Measurements from ENCODE around the gene CRACR2A.

- TF ChIP-seq CTCF (IDR thresholded peaks at IDR 0.05; ENCODE audit: poor library complexity, severe bottlenecking) (no peak), MXI1 (conservative IDR thresholded peaks at IDR 0.05; ENCODE audit: poor library complexity, severe bottlenecking) (no peak), POLR2AphosphoS5 (IDR thresholded peaks at IDR 0.05) (no peak), RAD21 (conservative IDR thresholded peaks at IDR 0.05) (no peak), EP300 (conservative IDR thresholded peaks at IDR 0.05; ENCODE audit: poor library complexity, severe bottlenecking) (no peak), EZH2 (IDR thresholded peaks at IDR 0.05; ENCODE audit: borderline replicate concordance, insufficient read depth, low read length, poor library complexity, severe bottlenecking) (no peak)
Measured at GRCh38 chr12:3681595-3682061, 71.3 kb downstream of the CRACR2A start.

Data from neural cell (in vitro differentiated cells).